Measurements from ENCODE around the gene KMO. TPM values are rescaled to one million over a fixed set of nuclear protein-coding genes. Genes with fewer than 3 reads are reported as not detected.

KMO gene
- total RNA-seq, 1 donor from 2014 or later: 0.50 TPM

GRCh38 chr1:241553886-241554592 is 21.9 kb downstream of the KMO start:
- Histone ChIP-seq H3K4me3 (ENCODE audit: insufficient read depth, low read depth, low read length) (no peak overlapping the region), H3K4me2 (ENCODE audit: low read length) (no peak overlapping the region), H2AFZ (ENCODE audit: low read depth, low read length) (no peak overlapping the region), H4K20me1 (ENCODE audit: insufficient read depth, low read length) (no peaks in the 10 kb centered on the region), H3K9ac (ENCODE audit: low read length) (no peak overlapping the region), H3K27me3 (ENCODE audit: insufficient read depth, low read length) (no peaks in the 10 kb centered on the region), H3K4me1 (ENCODE audit: insufficient read depth, low read length) (no peaks in the 10 kb centered on the region), H3K79me2 (ENCODE audit: insufficient read depth, low read length) (no peaks in the 10 kb centered on the region), H3K27ac (ENCODE audit: low read depth, low read length) (no peak overlapping the region), H3K9me3 (ENCODE audit: insufficient read depth, low read depth, low read length) (no peaks in the 10 kb centered on the region), H3K36me3 (ENCODE audit: insufficient read depth, low read length) (no peaks in the 10 kb centered on the region)
- no peak overlapping the region for H3K27ac Mint-ChIP-seq (ENCODE audit: unreplicated experiment)
- H3K9me3 Mint-ChIP-seq (ENCODE audit: unreplicated experiment): no peaks in the 10 kb centered on the region
- DNase-seq (ENCODE audit: low read depth): no peak
- peaks cover 2% of the 10 kb centered on the region for H3K27me3 Mint-ChIP-seq (ENCODE audit: low read depth, unreplicated experiment)
- no peak for TF ChIP-seq EZH2 (IDR thresholded peaks at IDR 0.05; ENCODE audit: insufficient read depth, low read length)
- TF ChIP-seq, protein P1, sequence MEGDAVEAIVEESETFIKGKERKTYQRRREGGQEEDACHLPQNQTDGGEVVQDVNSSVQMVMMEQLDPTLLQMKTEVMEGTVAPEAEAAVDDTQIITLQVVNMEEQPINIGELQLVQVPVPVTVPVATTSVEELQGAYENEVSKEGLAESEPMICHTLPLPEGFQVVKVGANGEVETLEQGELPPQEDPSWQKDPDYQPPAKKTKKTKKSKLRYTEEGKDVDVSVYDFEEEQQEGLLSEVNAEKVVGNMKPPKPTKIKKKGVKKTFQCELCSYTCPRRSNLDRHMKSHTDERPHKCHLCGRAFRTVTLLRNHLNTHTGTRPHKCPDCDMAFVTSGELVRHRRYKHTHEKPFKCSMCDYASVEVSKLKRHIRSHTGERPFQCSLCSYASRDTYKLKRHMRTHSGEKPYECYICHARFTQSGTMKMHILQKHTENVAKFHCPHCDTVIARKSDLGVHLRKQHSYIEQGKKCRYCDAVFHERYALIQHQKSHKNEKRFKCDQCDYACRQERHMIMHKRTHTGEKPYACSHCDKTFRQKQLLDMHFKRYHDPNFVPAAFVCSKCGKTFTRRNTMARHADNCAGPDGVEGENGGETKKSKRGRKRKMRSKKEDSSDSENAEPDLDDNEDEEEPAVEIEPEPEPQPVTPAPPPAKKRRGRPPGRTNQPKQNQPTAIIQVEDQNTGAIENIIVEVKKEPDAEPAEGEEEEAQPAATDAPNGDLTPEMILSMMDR (IDR thresholded peaks at IDR 0.05; ENCODE audit: insufficient read depth, low read depth, low read length): no peak
- H3K4me1 Mint-ChIP-seq (ENCODE audit: low read depth, unreplicated experiment): peaks cover 5% of the 10 kb centered on the region
- no peak overlapping the region for H3K4me3 Mint-ChIP-seq (ENCODE audit: unreplicated experiment)
- no peaks in the 10 kb centered on the region for H3K36me3 Mint-ChIP-seq (ENCODE audit: low read depth, unreplicated experiment)
- FAIRE-seq: no peak

DNA sequence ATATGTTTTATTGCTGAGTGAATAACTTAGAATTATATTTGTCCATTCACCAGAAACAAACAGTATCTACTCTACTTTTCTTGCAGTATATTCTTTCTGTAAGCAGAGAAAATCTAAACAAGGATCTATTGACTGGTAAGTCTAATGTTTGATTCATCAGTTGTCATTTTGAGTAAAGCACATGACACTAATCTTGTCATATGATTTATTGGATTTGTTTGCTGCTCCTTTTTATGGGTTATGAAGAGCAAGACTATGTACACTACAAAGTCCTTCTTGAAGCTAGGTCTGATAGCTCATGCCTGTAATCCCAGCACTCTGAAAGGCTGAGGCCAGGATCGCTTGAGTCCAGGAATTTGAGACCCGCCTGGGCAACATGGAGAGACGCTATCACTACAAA is 23.3 kb downstream of the KMO start:
- Histone ChIP-seq H3K9ac (ENCODE audit: low read length) (no peak overlapping the region), H3K27me3 (ENCODE audit: insufficient read depth, low read length) (no peaks in the 10 kb centered on the region), H3K79me2 (ENCODE audit: insufficient read depth, low read length) (no peaks in the 10 kb centered on the region), H3K27ac (ENCODE audit: low read depth, low read length) (no peak overlapping the region), H4K20me1 (ENCODE audit: insufficient read depth, low read length) (no peaks in the 10 kb centered on the region), H3K36me3 (ENCODE audit: insufficient read depth, low read length) (no peaks in the 10 kb centered on the region), H3K4me2 (ENCODE audit: low read length) (no peak overlapping the region), H3K4me3 (ENCODE audit: insufficient read depth, low read depth, low read length) (no peak overlapping the region), H2AFZ (ENCODE audit: low read depth, low read length) (no peak overlapping the region), H3K4me1 (ENCODE audit: insufficient read depth, low read length) (no peaks in the 10 kb centered on the region), H3K9me3 (ENCODE audit: insufficient read depth, low read depth, low read length) (no peaks in the 10 kb centered on the region)
- Mint-ChIP-seq H3K4me1 (ENCODE audit: low read depth, unreplicated experiment) (peaks cover 8% of the 10 kb centered on the region), H3K27ac (ENCODE audit: unreplicated experiment) (no peak overlapping the region), H3K9me3 (ENCODE audit: unreplicated experiment) (no peaks in the 10 kb centered on the region), H3K36me3 (ENCODE audit: low read depth, unreplicated experiment) (no peaks in the 10 kb centered on the region), H3K4me3 (ENCODE audit: unreplicated experiment) (no peak overlapping the region), H3K27me3 (ENCODE audit: low read depth, unreplicated experiment) (peaks cover 2% of the 10 kb centered on the region)
- TF ChIP-seq, protein P1 (IDR thresholded peaks at IDR 0.05; ENCODE audit: insufficient read depth, low read depth, low read length): no peak
- TF ChIP-seq EZH2 (IDR thresholded peaks at IDR 0.05; ENCODE audit: insufficient read depth, low read length): no peak
- DNase-seq (ENCODE audit: low read depth): no peak
- FAIRE-seq: no peak

GRCh38 chr1:241557031-241557430 is 24.9 kb downstream of the KMO start:
- H4K20me1 ChIP-seq (ENCODE audit: insufficient read depth, low read length): no peaks in the 10 kb centered on the region
- H3K4me1 ChIP-seq (ENCODE audit: insufficient read depth, low read length): no peaks in the 10 kb centered on the region
- no peak overlapping the region for H3K4me2 ChIP-seq (ENCODE audit: low read length)
- no peak for FAIRE-seq
- H3K4me3 Mint-ChIP-seq (ENCODE audit: unreplicated experiment): no peak overlapping the region
- no peak overlapping the region for H3K27ac Mint-ChIP-seq (ENCODE audit: unreplicated experiment)
- no peak overlapping the region for H3K9ac ChIP-seq (ENCODE audit: low read length)
- peaks cover 8% of the 10 kb centered on the region for H3K4me1 Mint-ChIP-seq (ENCODE audit: low read depth, unreplicated experiment)
- no peak for DNase-seq (ENCODE audit: low read depth)
- no peaks in the 10 kb centered on the region for H3K36me3 Mint-ChIP-seq (ENCODE audit: low read depth, unreplicated experiment)
- TF ChIP-seq, protein P1 (IDR thresholded peaks at IDR 0.05; ENCODE audit: insufficient read depth, low read depth, low read length): no peak
- no peak for TF ChIP-seq EZH2 (IDR thresholded peaks at IDR 0.05; ENCODE audit: insufficient read depth, low read length)
- no peaks in the 10 kb centered on the region for H3K36me3 ChIP-seq (ENCODE audit: insufficient read depth, low read length)
- no peak overlapping the region for H3K27ac ChIP-seq (ENCODE audit: low read depth, low read length)
- no peak overlapping the region for H2AFZ ChIP-seq (ENCODE audit: low read depth, low read length)
- no peaks in the 10 kb centered on the region for H3K27me3 ChIP-seq (ENCODE audit: insufficient read depth, low read length)
- H3K4me3 ChIP-seq (ENCODE audit: insufficient read depth, low read depth, low read length): no peak overlapping the region
- no peaks in the 10 kb centered on the region for H3K9me3 ChIP-seq (ENCODE audit: insufficient read depth, low read depth, low read length)
- no peaks in the 10 kb centered on the region for H3K9me3 Mint-ChIP-seq (ENCODE audit: unreplicated experiment)
- H3K79me2 ChIP-seq (ENCODE audit: insufficient read depth, low read length): no peaks in the 10 kb centered on the region
- H3K27me3 Mint-ChIP-seq (ENCODE audit: low read depth, unreplicated experiment): peaks cover 2% of the 10 kb centered on the region

Measured in astrocyte (in vitro differentiated cells and primary cell).